Caco-2 (cell line): ENCODE results near the gene PSORS1C1. TPM values are rescaled to one million over a fixed set of nuclear protein-coding genes. Genes with fewer than 3 reads are reported as not detected.
"Not testable (repeated sequence)": the region's sequence is repeated elsewhere in the genome, so short reads cannot be mapped to it uniquely, and the experiment has no call there.

Experiments used
- BruUV-seq: library from RNA; stranded (reverse); fragments of 400-500 nt; replicated peaks from 2 replicates; lab custom pipeline; 2021; lab: Mats Ljungman, UMichigan
- CTCF ChIA-PET: fragments of 300-600 bp; sonication (Branson Sonifier 250); formaldehyde crosslinking; loops from one replicate; lab custom pipeline; 2022; ENCODE audit warnings: antibody characterized with exemption; lab: Charles Lee
- POLR2A ChIA-PET: fragments of 300-600 bp; sonication (Branson Sonifier 250); formaldehyde crosslinking; loops from one replicate; lab custom pipeline; 2022; ENCODE audit warnings: antibody characterized with exemption; lab: Charles Lee
- DNase-seq, 2 experiments: peaks; one replicate each; pipeline versions ENCODE4 v3.0.0 to v3.0.0-alpha.2; 2020 to 2022
- H3K27me3 ChIP-seq: replicated peaks from 2 replicates; pipeline ENCODE4 v1.6.0; 2011; ENCODE audit warnings: low read length; ENCODE audit not compliant: control insufficient read depth, insufficient read depth
- H3K36me3 ChIP-seq: 2 replicates; pipeline ENCODE4 v1.5.1; 2011; ENCODE audit warnings: low read length; ENCODE audit not compliant: control insufficient read depth, insufficient read depth
- H3K4me1 ChIP-seq: fragments of 250-450 bp; sonication (Bioruptor Pico); 2 replicates; pipeline ENCODE4 v1.5.1; 2020; ENCODE audit warnings: mild to moderate bottlenecking
- H3K4me3 ChIP-seq: 2 replicates; pipeline ENCODE4 v1.5.1; 2011; ENCODE audit warnings: low read depth, mild to moderate bottlenecking, control low read depth, low read length
- H3K9me3 ChIP-seq: fragments of 250-450 bp; sonication (Bioruptor Pico); 2 replicates; pipeline ENCODE4 v1.5.1; 2020; ENCODE audit warnings: mild to moderate bottlenecking, moderate library complexity
- H3K27ac Mint-ChIP-seq: one replicate; pipeline ENCODE4 v1.8.0; 2022; ENCODE audit warnings: mixed read lengths; ENCODE audit not compliant: unreplicated experiment
- H3K27me3 Mint-ChIP-seq: one replicate; pipeline ENCODE4 v1.8.0; 2022; ENCODE audit warnings: mixed read lengths; ENCODE audit not compliant: insufficient read depth, unreplicated experiment
- H3K36me3 Mint-ChIP-seq: one replicate; pipeline ENCODE4 v1.8.0; 2022; ENCODE audit warnings: mild to moderate bottlenecking, mixed read lengths; ENCODE audit not compliant: insufficient read depth, unreplicated experiment
- H3K4me1 Mint-ChIP-seq: one replicate; pipeline ENCODE4 v1.8.0; 2022; ENCODE audit warnings: low read depth, mixed read lengths; ENCODE audit not compliant: unreplicated experiment
- H3K4me3 Mint-ChIP-seq: one replicate; pipeline ENCODE4 v1.8.0; 2022; ENCODE audit warnings: mild to moderate bottlenecking, moderate library complexity, mixed read lengths; ENCODE audit not compliant: unreplicated experiment
- H3K9me3 Mint-ChIP-seq: one replicate; pipeline ENCODE4 v1.8.0; 2022; ENCODE audit warnings: mixed read lengths; ENCODE audit not compliant: unreplicated experiment
- CTCF ChIP-seq, 2 experiments: fragments of 200-600 bp in 1 of 2; IDR thresholded peaks; 1 replicate in 1 of 2; 2 replicates in 1 of 2; pipeline versions ENCODE4 v1.5.1 to v1.8.0; 2011 to 2022; ENCODE audit warnings: antibody characterized with exemption in 1 of 2, control low read depth in 1 of 2, inconsistent platforms in 1 of 2, low read depth in 1 of 2, low read length in 1 of 2, mild to moderate bottlenecking in 1 of 2, moderate library complexity in 1 of 2; ENCODE audit not compliant: insufficient read depth in 1 of 2, severe bottlenecking in 1 of 2, unreplicated experiment in 1 of 2
- intact Hi-C: fragments of 100-400 bp; cut with micrococcal nuclease; formaldehyde crosslinking; loops from one replicate; pipeline ENCODE4 v1.10.0; 2022; ENCODE audit not compliant: unreplicated experiment
- total RNA-seq: library from RNA; stranded (reverse); gene quantifications from 2 replicates; pipeline ENCODE4 v1.2.3, GENCODE V29; 2022

The PSORS1C1 gene
- total RNA-seq, 1 experiment from 2014 or later, result 0.75 TPM

DNA sequence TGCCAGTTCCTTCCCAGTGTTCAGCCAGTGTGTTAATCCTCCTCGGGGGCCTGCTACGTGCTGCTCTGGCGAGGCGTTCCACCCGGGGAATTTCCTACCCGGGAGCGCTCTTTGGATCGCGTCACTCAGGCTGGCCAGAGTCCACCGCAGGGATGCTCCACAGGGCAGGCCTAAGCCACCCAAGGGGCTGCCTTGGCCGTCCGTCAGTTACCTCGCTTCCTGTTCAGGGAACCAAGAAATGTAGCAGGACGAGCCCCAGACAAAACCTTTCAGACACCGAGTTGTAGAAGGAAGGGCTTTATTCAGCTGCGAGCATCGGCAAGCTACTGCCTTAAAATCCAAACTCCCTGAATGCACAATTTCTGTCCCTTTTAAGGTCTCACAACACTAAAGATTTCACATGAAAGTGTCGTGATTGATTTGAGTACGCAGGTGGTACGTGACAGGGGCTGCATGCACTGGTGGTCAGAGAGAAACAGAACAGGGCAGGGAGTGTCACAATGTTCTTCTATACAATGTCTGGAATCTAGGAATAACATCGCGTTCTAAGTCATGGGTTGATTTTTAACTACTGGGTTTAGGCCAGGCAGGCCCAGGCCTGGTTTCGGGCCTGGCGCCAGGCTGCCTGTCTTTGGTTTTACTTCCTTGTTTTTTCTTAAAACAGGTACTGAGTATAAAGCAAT, 71.6 kb downstream of the PSORS1C1 start:
- H3K4me3 Mint-ChIP-seq, result no peak overlapping the region
- no peak for TF ChIP-seq CTCF (IDR thresholded peaks at IDR 0.05; ENCODE audit: insufficient read depth in 1 of 2, low read depth in 1 of 2, low read length in 1 of 2, severe bottlenecking in 1 of 2, unreplicated experiment in 1 of 2)
- Histone ChIP-seq H3K4me1 (no peaks in the 10 kb centered on the region), H3K27me3 (no peaks in the 10 kb centered on the region), H3K36me3 (no peaks in the 10 kb centered on the region), H3K4me3 (no peak overlapping the region), H3K9me3 (no peaks in the 10 kb centered on the region)
- no peaks in the 10 kb centered on the region for H3K9me3 Mint-ChIP-seq
- DNase-seq, result no peak
- BruUV-seq, result no TSS peak
- no peak overlapping the region for H3K27ac Mint-ChIP-seq
- H3K36me3 Mint-ChIP-seq, result no peaks in the 10 kb centered on the region
- ChIA-PET CTCF (no interaction called here), POLR2A (no interaction called here)
- H3K4me1 Mint-ChIP-seq, result no peaks in the 10 kb centered on the region
- no peaks in the 10 kb centered on the region for H3K27me3 Mint-ChIP-seq
- intact Hi-C loops, result no loop called here

DNA sequence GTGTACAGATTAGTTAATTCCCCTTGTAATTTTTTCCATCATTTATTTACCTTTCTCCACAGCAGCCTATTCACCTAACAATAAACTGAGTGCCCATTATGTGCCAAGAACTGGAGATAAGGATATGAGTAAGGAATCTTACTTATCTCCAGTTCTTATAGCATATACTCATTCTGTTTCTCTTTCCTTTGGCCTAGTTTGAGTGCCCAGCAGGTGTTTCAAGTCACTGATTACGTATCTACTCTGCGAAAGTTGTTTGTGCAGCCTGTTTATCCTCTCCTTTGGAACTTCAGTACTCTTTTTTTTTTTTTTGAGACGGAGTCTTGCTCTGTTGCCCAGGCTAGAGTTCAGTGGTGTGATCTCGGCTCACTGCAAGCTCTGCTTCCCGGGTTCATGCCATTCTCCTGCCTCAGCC, 73.2 kb downstream of the PSORS1C1 start:
- no peak overlapping the region for H3K27ac Mint-ChIP-seq
- CTCF ChIA-PET, result no interaction called here
- no peak overlapping the region for H3K4me3 Mint-ChIP-seq
- no peaks in the 10 kb centered on the region for H3K9me3 Mint-ChIP-seq
- Histone ChIP-seq H3K9me3 (no peaks in the 10 kb centered on the region), H3K4me1 (no peaks in the 10 kb centered on the region), H3K27me3 (no peaks in the 10 kb centered on the region), H3K36me3 (no peaks in the 10 kb centered on the region), H3K4me3 (no peak overlapping the region)
- POLR2A ChIA-PET, result no interaction called here
- no peaks in the 10 kb centered on the region for H3K4me1 Mint-ChIP-seq
- BruUV-seq, result no TSS peak
- no peak for DNase-seq
- H3K36me3 Mint-ChIP-seq, result no peaks in the 10 kb centered on the region
- TF ChIP-seq CTCF (IDR thresholded peaks at IDR 0.05; ENCODE audit: insufficient read depth in 1 of 2, low read depth in 1 of 2, low read length in 1 of 2, severe bottlenecking in 1 of 2, unreplicated experiment in 1 of 2), result no peak
- intact Hi-C loops, result no loop called here
- H3K27me3 Mint-ChIP-seq, result no peaks in the 10 kb centered on the region

DNA sequence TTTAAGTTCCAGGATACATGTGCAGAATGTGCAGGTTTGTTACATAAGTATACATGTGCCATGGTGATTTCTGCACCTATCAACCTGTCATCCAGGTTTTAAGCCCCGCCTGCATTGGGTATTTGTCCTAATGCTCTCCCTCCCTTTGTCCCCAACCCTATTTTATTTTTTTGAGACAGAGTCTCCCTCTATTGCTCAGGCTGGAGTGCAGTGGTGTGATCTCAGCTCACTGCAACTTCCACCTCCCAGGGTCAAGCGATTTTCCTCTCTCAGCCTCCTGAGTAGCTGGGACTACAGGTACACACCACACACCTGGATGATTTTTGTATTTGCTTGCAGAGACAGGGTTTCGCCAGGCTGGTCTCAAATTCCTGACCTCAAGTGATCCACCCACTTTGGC, 74.6 kb downstream of the PSORS1C1 start:
- H3K9me3 ChIP-seq, POLR2A ChIA-PET, BruUV-seq, H3K4me1 Mint-ChIP-seq, H3K27ac Mint-ChIP-seq, H3K4me3 Mint-ChIP-seq, H3K27me3 ChIP-seq, H3K36me3 Mint-ChIP-seq, H3K27me3 Mint-ChIP-seq, H3K4me1 ChIP-seq, H3K4me3 ChIP-seq, DNase-seq, H3K9me3 Mint-ChIP-seq, CTCF ChIA-PET, H3K36me3 ChIP-seq, intact Hi-C loops: not testable (repeated sequence)

Other genes with a start within 250 kb of the PSORS1C1 start
- gene DDR1, start 230.3 kb upstream of the PSORS1C1 start, total RNA-seq, result 113 and 115 TPM in 2 replicates
- gene GTF2H4, start 206.6 kb upstream of the PSORS1C1 start, total RNA-seq, result 40.6 and 43.6 TPM in 2 replicates
- 32.1 and 37.5 TPM in 2 replicates for gene VARS2, start 200.6 kb upstream of the PSORS1C1 start, total RNA-seq
- 6.6 and 9.6 TPM in 2 replicates for gene SFTA2, start 182.6 kb upstream of the PSORS1C1 start, total RNA-seq
- gene MUCL3, start 173.8 kb upstream of the PSORS1C1 start, total RNA-seq, result 0.16 TPM in 1 of 2 replicates, not detected in the other
- not detected in 2 replicates for gene MUC21, start 131.1 kb upstream of the PSORS1C1 start, total RNA-seq
- not detected in 2 replicates for gene MUC22, start 104.3 kb upstream of the PSORS1C1 start, total RNA-seq
- gene C6orf15, start 2.2 kb upstream of the PSORS1C1 start, total RNA-seq, result not detected in 2 replicates
- not detected in 2 replicates for gene CDSN, start 5.6 kb downstream of the PSORS1C1 start, total RNA-seq
- not detected in 2 replicates for gene PSORS1C2, start 24.3 kb downstream of the PSORS1C1 start, total RNA-seq
- 37.7 and 43.2 TPM in 2 replicates for gene CCHCR1, start 43.0 kb downstream of the PSORS1C1 start, total RNA-seq
- gene TCF19, start 43.8 kb downstream of the PSORS1C1 start, total RNA-seq, result 19.3 and 20.3 TPM in 2 replicates
- not detected in 2 replicates for gene POU5F1, start 55.9 kb downstream of the PSORS1C1 start, total RNA-seq
- 143 and 149 TPM in 2 replicates for gene HLA-C, start 157.3 kb downstream of the PSORS1C1 start, total RNA-seq
- 40.9 and 41.9 TPM in 2 replicates for gene HLA-B, start 242.4 kb downstream of the PSORS1C1 start, total RNA-seq